Ramos (cell line): ENCODE data around the gene SHROOM2.

Source experiments
- in situ Hi-C: fragments of 300-500 bp; cut with MboI; formaldehyde crosslinking; loops from one replicate; pipeline ENCODE4 v1.14.3; 2022; ENCODE audit warnings: low sequenced_read_pairs; ENCODE audit not compliant: unreplicated experiment

The SHROOM2 gene

DNA sequence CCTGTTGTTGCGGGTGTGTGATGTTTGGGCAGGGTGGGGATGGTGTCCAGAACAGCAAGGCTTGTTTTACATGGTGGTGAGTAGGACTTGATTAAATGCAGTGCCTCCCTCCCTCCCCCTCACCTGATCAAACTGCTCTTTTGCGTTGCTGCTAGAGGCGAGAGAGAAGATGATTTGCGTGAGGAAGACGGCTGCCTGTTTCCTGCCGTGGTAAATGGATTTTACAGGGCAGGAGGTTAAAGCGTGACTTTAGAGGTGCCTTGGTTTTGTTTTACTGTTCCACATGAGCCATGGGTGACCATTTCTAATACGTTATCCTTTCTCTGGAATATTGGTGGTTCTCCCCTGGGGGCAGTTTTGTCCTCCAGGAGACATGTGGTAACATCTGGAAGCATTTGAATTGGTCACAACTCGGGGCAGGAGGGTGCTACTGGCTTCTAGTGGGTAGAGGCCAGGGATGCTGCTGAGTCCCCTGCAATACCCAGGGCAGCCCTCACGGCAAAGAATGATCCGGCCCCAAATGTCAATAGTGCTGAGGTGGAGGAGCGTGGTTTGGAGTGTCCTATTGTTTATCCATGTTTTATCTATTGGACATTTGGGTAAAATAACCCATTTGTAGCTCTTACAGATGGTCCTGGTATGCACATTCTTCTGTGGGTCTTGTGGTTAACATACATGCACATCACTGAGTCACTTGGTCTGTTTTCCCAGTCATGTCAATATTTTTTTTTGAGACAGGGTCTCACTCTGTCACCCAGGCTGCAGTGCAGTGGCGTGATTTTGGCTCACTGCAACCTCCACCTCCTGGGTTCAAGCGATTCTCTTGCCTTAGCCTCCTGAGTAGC, 73.7 kb downstream of the SHROOM2 start:
- in situ Hi-C loops, result no loop called here

DNA sequence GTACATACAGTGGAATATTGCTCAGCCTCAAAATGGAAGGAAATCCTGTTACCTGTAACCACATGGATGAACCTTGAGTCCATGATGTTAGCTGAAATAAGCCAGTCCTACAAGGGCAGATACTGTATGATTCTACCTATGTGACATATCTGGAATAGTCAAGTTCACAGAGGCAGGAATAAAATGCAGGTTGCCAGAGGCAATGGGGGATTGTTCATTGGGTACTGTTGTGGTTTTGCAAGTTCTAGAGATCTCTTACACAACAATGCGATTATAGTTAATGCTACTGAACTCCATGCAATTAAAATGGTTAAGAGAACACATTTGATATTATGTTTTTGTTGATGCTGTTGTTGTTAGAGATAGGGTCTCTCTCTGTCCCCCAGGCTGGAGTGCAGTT, 74.6 kb downstream of the SHROOM2 start:
- in situ Hi-C loops, result no loop called here

DNA sequence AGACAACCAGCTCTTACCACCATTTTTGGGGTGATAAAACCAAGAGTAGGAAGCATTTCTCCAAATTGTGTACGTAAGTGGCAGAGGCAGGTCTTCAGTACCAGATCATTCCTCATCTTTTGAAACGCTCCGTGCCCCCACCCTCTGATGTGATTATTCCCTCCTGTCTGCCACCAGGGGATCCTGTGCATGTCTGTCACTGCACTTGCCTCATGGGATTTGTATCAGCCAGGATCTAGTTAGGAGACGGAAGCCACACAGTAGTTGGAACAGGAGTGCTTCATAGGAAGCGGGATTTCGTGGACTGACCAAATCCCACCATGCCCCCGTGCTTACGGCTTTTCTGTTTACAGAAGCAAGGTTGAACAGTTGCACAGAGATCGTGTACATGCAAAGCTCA, 75.5 kb downstream of the SHROOM2 start:
- in situ Hi-C loops, result no loop called here

DNA sequence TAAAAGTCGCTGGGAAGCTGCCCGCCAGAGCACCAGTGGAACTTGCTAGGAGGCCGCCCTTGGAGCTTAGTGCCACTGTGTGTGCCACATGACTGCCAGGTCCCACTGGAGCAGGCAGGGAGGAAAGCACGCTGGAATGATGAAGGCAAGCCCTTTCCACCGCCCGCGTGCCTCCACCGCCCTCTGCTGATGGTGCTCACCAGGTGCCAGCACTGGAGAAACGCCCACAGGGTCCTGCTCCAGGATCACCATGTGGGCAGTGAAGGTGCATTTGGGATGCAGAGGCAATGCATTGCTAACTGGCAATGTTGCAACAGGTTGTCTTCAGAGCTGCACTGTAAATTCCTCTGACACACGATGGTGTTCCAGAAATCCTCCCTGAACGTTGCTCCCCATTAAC, 76.3 kb downstream of the SHROOM2 start:
- in situ Hi-C loops, result no loop called here

DNA sequence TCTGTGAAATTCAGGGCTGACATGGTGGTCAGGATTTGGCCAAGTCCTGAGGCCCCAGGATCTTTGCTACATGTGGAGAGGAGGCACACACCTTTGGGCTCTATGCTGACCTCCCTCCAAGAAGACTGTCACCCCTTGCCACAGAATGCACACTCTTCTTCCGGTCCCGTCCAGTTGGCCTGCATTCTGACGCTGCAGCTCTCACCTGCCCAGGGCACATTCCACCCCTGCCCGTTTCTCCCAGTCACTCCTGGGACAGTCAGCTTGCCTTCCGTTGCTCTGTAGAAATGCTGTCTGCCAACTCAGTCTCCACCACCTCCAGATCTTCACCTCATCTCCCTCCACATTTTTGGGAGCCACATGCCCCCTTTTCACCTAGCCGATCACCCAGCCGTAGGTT, 76.7 kb downstream of the SHROOM2 start:
- in situ Hi-C loops, result no loop called here

DNA sequence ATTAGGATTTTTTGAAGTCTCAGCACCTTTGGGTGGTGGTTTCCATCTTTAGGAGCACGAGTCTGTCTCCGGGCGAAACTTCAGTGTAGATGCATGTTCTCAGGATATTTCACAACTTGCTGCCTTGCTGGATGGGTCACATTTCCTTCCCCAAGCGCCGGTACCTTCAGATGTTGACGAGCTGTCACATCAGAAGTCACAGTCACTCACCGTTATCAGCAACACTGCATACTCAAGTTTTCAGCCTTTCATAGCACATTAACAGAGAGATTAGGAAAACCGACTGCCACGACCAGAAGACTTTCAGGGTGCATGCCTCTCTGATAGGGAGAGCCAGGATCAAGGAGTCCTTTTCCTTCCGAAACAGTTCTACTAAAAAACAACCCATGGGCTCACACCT, 77.8 kb downstream of the SHROOM2 start:
- in situ Hi-C loops, result no loop called here

DNA sequence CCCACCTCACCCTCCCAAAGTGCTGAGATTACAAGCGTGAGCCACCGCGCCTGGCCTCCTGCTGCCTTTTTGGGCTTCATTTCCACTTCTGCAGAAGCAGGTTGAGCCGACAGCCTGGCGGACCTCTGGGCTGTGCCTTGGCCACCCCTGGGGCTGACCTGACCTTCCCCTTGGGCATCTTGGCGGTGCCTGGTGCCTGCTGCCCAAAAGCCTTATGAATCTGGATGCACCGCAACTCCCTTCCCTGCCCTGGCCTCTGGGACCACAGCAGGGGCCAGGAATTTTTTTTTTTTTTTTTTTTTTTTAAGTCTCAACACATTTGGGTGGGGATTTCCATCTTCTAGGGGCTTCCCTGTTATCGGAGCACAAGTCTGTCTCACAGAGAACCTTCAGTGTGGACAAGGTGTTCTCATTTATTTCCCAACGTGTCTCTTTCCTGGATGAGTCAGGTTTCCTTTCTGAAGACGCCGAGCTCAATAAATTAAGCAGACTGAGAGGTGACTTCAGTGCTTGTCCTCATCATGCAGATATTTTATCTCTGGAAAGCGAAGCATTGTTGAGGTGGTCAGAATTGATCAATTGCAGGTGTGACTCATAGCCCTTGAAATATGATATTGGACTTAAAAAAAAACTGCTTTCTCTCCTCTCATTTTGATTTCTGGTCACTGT, 79.7 kb downstream of the SHROOM2 start:
- in situ Hi-C loops, result no loop called here

DNA sequence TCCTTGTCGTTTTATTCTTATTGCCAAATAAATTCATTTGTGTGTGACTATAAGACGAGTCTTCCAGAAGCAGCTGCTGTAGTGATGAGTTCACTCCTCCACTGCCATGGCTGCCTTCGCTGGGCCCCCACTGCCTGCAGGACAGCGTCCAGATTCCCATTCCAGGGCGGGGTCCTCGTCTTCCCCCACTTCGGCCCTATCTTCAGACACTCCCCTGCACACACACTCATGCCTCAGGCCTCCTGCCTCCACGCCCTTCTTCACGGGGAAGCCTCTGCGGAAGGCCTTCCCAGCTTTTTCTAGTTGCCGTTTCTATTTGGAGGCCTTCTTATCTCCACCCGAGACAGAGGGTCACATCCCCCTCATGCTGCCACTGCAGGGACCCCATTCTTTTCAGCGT, 80.4 kb downstream of the SHROOM2 start:
- in situ Hi-C loops, result no loop called here

DNA sequence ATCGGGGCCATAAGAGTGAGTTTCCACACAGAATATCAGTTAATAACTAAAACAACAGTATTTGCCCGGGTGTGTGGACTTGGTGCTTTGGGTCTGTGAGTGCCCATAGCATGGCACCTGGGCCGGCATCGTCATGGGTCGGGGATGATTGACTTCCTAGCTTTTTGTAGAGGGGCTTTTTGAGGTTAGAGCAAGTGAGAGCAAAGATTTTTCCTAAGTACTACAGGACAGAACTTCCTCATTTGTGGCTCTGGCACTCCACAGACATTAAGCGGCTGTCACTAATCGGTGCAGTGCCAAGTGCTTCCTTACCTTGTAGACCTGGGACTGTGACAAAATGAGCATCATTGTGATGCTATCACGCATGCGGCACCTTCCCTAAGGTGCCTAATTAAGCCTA, 81.0 kb downstream of the SHROOM2 start:
- in situ Hi-C loops, result no loop called here

DNA sequence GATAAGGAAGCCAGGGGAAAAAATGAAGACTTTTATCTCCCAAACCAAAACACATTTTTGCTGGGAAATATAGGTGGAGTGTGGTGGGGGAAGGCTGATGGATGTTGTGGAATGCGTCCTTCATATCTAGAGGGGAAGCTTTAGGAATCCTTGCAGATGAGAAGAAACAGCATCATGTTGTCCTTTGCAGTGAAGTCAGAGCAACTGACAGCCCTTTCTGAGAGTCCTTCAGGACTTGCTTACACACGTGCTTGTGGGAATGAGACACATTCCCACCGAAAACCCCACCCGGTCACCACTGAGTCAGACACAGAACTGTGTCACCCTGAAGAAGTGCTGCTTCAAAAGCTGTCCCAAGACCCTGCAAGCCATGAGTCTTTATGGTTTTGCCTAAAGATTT, 81.5 kb downstream of the SHROOM2 start:
- in situ Hi-C loops, result no loop called here

DNA sequence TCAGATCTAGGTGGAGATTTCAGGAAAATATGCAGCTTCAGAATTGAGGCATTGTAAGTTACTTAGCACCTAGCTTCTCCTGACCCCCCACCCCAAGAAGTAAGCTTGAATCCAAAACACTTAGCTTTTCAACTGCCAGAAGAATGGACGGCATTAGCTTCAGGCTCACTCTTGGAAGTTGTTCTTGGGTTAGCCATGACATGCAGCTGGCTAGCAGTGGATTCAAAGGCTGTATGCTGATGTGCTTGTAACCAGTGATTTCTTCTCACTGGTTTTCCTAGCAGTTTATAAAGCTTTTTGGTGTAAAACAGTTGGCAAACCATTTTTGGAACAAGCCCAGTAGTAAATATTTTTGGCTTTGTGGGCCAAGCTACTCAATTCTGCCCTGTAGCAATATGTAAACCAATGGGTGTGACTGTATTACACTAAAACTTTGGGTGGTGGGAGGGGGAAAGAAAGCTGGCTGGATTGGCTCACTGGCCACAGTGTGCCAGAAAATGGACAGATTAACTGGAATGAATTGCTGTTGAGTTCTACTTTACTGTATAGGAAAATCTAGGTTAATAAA, 85.6 kb downstream of the SHROOM2 start:
- in situ Hi-C loops, result no loop called here

DNA sequence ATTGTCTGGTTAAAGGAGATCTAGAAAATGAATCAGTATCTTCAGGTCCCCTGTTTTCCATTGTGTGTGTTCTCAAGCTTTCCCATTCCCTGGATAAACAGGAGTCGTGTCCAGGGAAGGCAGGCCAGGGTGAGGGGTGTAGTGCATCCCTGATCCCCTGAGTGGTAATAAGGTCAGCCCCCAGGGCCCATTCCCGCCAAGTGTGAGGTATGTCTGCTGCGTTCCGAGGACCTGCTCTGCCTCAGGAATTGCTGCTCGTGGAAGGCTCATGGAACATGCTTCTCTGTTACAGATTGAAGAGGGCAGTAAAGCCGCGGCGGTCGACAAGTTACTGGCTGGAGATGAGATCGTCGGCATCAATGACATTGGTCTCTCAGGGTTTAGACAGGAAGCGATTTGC, 87.1 kb downstream of the SHROOM2 start:
- in situ Hi-C loops, result no loop called here

DNA sequence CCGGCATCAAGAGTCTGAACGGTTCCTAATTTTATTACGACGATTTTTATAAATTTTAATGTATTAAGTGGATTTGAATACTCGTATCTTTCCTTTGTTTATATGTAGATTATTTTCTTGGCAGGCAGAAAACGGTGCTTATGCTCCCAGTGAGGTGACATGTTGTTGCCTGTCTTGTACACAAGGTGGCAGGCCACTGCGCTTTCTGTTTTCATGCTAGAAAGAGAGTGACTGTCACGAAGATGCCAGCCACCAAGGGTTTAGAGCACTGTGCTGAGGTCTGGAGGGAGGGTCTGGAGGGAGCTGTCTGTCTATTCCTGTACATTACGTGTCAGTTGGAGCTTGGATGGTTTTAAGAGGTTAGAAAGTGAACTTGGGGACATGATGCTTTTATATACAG, 87.7 kb downstream of the SHROOM2 start:
- in situ Hi-C loops, result no loop called here

DNA sequence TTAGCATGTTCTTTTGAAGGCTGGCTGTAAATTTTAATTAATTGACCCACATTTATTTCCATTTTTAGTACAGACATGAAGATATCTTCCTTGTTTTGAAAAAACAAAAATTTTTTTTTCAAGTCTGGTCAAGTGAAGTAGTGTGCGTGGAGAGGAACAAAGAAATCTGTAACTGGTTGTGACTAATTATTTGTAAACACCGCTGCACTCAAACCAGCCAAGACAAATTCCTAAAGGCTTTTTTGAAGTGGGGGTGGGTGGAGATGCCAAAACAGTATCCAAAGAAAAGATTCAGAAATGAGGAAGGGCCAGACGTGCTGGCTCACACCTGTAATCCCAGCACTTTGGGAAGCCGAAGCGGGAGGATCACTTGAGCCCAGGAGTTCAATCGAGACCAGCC, 88.3 kb downstream of the SHROOM2 start:
- in situ Hi-C loops, result no loop called here

DNA sequence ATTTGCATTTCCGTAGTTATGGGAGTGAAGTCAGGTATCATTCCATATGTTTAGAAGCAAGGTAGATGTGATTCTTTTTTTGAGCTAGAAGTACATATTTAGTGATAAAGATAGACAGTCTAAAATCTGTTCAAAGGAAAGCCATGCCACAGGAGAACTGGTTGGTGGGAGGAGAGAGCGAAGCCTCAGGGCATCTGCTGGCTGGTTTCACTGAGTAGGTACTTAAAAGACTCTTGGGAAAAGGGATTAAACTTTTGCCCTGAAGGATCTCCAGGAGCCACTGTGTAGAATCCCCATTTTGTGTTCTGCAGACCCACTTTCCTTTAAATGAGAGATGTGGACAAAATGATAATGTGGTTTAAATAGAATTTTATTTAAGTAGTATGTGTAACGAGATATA, 89.6 kb downstream of the SHROOM2 start:
- in situ Hi-C loops, result loop anchor here (25.0 kb wide), 1 partner anchor 286 kb away; the partner anchor contains the start of gene CLCN4

DNA sequence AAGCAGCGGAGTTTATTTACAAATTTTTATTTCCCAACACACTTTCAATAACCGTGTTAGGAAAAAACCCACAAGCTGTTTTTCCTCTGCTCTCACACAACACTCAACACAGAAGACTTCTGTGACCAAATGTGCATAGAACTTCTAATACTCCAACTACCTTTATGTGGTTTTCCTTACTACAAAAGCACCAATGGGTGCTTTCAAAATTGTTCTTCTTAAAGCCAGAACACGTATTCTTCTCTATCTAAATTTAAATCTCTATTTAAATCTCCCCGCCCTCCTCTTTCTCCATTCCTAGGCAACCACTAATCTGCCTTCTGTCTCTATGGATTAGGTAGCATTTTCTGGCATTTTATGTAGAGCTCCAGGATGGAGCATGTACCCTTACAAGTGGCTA, 90.0 kb downstream of the SHROOM2 start:
- in situ Hi-C loops, result loop anchor here (25.0 kb wide), 1 partner anchor 286 kb away; the partner anchor contains the start of gene CLCN4

DNA sequence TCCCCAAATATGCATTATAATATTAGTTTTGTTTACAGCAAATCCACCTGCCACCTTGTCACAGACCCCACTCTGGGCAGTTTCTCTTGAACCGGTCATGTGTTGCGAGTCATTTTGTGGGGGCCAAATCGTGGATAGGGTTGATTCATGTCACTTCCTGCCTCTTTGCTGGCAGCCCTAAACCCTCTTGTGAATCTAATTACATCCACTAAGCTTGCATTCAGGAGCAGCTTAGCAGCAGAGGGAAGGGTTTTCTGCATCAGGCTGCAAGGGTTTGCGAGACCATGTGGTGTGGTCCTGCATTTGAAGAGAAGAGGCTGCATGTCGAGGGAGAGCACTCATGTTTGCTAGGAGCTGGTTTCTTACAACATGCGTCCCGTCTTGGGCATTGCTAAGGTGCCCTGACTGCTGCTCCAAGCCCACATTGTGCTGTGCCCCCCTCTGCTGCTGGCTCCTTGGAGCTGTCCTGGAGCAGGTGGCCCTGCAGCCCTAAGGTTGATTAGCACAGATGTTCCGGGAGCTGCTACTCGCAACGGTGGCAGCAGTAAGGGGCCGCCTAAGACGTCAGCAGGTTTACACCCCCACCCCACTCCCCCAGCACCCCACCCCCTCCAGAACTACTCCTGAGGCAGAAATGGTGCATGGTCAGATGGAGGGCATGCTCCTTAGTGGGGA, 92.1 kb downstream of the SHROOM2 start:
- in situ Hi-C loops, result loop anchor here (25.0 kb wide), 1 partner anchor 284 kb away; the partner anchor contains the start of gene CLCN4

DNA sequence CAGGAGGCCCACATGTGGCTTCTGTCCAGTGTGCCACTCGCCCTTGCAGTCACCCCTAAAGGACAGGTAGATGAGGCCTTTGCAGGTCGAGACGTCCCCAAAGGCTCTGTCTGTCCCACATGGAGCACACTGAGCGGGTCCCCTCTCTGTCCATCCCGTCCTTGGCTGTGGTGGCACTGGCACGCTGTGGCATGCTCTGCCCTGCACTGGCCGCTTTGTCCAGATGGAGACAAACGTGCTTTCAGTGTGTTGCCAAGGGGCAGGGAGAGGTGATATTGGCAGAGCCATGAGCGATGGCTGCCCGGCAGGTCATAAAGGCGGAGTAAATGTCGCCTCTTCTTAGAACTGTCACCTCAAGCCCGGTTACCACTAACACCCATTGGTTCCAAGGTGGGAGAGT, 94.0 kb downstream of the SHROOM2 start:
- in situ Hi-C loops, result loop anchor here (10.0 to 25.0 kb wide), 2 partner anchors 115 to 282 kb away; partner anchors contain the start of gene CLCN4

DNA sequence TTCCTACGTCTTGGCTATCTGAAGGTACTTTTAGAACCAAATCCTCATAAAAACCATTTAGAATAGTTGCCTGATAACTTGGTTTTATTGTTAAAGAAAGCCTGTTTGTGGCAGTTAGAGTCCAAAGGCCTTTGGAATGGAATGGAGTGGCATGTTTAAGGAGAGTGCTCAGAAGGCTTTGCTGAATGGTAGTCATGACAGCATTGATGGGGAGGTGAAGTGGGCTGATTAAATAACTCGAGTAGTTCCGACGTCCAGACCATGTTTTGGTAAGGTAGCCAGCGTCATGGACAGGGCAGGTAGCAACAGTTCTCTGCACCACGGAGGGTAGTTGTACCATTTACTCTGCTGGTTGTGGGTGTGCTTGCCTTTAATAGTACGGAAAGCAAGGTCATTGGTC, 94.6 kb downstream of the SHROOM2 start:
- in situ Hi-C loops, result loop anchor here (10.0 to 25.0 kb wide), 2 partner anchors 114 to 281 kb away; partner anchors contain the start of gene CLCN4

DNA sequence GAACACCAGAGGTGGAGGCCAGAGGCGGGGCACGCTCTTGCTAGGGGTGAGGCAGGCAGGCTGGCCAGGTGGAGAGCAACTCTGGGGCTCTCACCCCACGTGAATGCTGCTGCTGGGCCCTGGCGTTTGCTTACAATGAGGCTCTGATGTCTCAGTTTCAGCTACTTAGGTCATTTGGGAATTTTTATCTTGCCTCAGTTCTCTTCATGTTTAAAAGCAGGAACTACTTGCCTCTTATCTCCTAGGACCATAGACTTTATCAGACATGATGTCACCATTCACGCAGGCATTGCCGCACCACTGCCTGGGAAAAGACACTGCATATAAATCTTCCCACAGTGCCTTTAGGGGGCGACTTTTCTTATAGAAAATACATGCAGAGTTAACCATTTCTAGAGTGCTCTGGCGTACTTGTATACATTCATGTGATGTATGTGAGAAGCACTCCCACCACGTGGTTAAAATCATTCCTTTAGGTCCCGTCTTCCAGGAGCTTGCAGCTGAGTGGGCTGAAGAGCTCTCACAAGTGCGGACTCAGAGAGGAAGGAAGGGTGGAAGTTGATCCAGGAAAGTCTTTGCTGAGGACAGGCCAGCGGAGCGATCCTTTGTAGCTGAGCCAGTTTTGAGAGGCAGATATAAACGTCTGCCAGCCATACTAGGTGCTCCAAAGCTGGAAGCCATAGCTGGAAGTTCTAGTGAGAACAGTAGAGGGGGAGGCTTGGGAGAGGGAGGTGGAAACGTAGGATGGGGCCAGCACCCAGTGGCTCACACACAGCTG, 96.6 kb downstream of the SHROOM2 start:
- in situ Hi-C loops, result loop anchor here (10.0 to 25.0 kb wide), 2 partner anchors 112 to 279 kb away; partner anchors contain the start of gene CLCN4
